ENCODE measurements around the gene ZNF189. TPM values are rescaled to one million over a fixed set of nuclear protein-coding genes. Genes with fewer than 3 reads are reported as not detected.

The ZNF189 gene
- total and polyA plus RNA-seq, 2 of the 4 experiments (the other 2 are of a cell fraction): 5.9 to 19.9 TPM

- H3K9me3 ChIP-seq (ENCODE audit: control insufficient read depth, insufficient read depth, low read length): no peaks in the 10 kb centered on the region
These were observed 33.5 kb downstream of the ZNF189 start for GRCh38 chr9:101432171-101432570.

More at GRCh38 chr9:101432171-101432570, 33.5 kb downstream of the ZNF189 start:
- no TSS peak for BruUV-seq (replicated peaks)
- no peak overlapping the region for H2AFZ ChIP-seq (replicated peaks; ENCODE audit: low read length, poor library complexity)
- no peaks in the 10 kb centered on the region for H3K4me1 ChIP-seq (ENCODE audit: control insufficient read depth, insufficient read depth, low read length)
- no peak overlapping the region for H3K4ac ChIP-seq (ENCODE audit: low read depth, low read length)
- H3K14ac ChIP-seq (replicated peaks; ENCODE audit: low read depth, low read length): no peak overlapping the region
- no peak overlapping the region for H2BK20ac ChIP-seq (ENCODE audit: low read depth, low read length)
- no peak overlapping the region for H2BK5ac ChIP-seq (ENCODE audit: low read depth, low read length, poor library complexity, severe bottlenecking)
- no peak overlapping the region for H3K56ac ChIP-seq (ENCODE audit: extremely low read depth, insufficient read depth, low read length)
- H3K36me3 ChIP-seq (ENCODE audit: control insufficient read depth, insufficient read depth, low read length): no peaks in the 10 kb centered on the region
- H4K8ac ChIP-seq (ENCODE audit: low read depth in 2 of 2, low read length in 2 of 2): no peak overlapping the region
- CTCF ChIA-PET: interaction anchor here (1.5 kb wide), 1 partner anchor 17 kb away, joined by 4 read pairs; no protein-coding TSS in a partner anchor
- H2AK9ac ChIP-seq (replicated peaks; ENCODE audit: low read depth, low read length, poor library complexity): no peak overlapping the region
- no peaks in the 10 kb centered on the region for H4K20me1 ChIP-seq (ENCODE audit: insufficient read depth, low read length)
- H2BK15ac ChIP-seq (ENCODE audit: low read depth, low read length): no peak overlapping the region
- peaks cover under 1% of the 10 kb centered on the region; the same call in 1 of the 2 replicates for H3K27me3 ChIP-seq (ENCODE audit: control insufficient read depth, insufficient read depth, low read length)
- H3K9ac ChIP-seq (ENCODE audit: low read depth, low read length): no peak overlapping the region
- no peak overlapping the region for H3K4me3 ChIP-seq (ENCODE audit: insufficient read depth, low read depth, low read length)
- H3K23ac ChIP-seq (ENCODE audit: low read depth, low read length): no peak overlapping the region
- POLR2A ChIA-PET (ENCODE audit: unreplicated experiment): no interaction called here
- no peak for DNase-seq
- H3K18ac ChIP-seq (ENCODE audit: low read depth, low read length): no peak overlapping the region
- H4K5ac ChIP-seq (ENCODE audit: low read depth, low read length): no peak overlapping the region
- intact Hi-C loops (cut with micrococcal nuclease): no loop called here
- no peak overlapping the region for H2AK5ac ChIP-seq (ENCODE audit: low read depth, low read length)
- no peak for ATAC-seq (ENCODE audit: low read depth)
- in situ Hi-C loops (cut with MboI; ENCODE audit: low sequenced_read_pairs): no loop called here
- no peak overlapping the region for H3K4me2 ChIP-seq (ENCODE audit: low read depth, low read length)
- no peak overlapping the region for H3K27ac ChIP-seq (ENCODE audit: insufficient read depth, low read length)
- H3K79me1 ChIP-seq (ENCODE audit: low read depth in 1 of 2, low read length in 2 of 2): no peaks in the 10 kb centered on the region
- dilution Hi-C loops (cut with HindIII; ENCODE audit: low sequenced_read_pairs, unreplicated experiment): no loop called here
- no peak overlapping the region for H4K91ac ChIP-seq (ENCODE audit: insufficient read depth, low read depth, low read length)
- TF ChIP-seq MAFK (IDR thresholded peaks at IDR 0.05; ENCODE audit: low read depth, low read length) (no peak), NFE2L2 (IDR thresholded peaks at IDR 0.05; ENCODE audit: low read depth, low read length) (no peak), FOS (IDR thresholded peaks at IDR 0.05; ENCODE audit: low read depth, low read length) (no peak), CHD1 (IDR thresholded peaks at IDR 0.05; ENCODE audit: low read depth, low read length) (no peak), MXI1 (IDR thresholded peaks at IDR 0.05; ENCODE audit: borderline replicate concordance, low read depth, low read length) (no peak), CEBPB (IDR thresholded peaks at IDR 0.05; ENCODE audit: low read depth, low read length) (no peak), RAD21 (IDR thresholded peaks at IDR 0.05; ENCODE audit: low read length) (no peak), BHLHE40 (IDR thresholded peaks at IDR 0.05; ENCODE audit: low read depth, low read length) (no peak), RCOR1 (IDR thresholded peaks at IDR 0.05; ENCODE audit: insufficient replicate concordance, low read length) (no peak), MAZ (IDR thresholded peaks at IDR 0.05; ENCODE audit: borderline replicate concordance, low read depth, low read length) (no peak), RFX5 (IDR thresholded peaks at IDR 0.05; ENCODE audit: low read depth, low read length) (no peak), SMC3 (IDR thresholded peaks at IDR 0.05; ENCODE audit: low read depth, low read length) (no peak), POLR2A (IDR thresholded peaks at IDR 0.05; ENCODE audit: low read depth, low read length) (no peak), CTCF (conservative IDR thresholded peaks at IDR 0.05; ENCODE audit: low read depth, low read length) (no peak)
- TF ChIP-seq, protein P1, sequence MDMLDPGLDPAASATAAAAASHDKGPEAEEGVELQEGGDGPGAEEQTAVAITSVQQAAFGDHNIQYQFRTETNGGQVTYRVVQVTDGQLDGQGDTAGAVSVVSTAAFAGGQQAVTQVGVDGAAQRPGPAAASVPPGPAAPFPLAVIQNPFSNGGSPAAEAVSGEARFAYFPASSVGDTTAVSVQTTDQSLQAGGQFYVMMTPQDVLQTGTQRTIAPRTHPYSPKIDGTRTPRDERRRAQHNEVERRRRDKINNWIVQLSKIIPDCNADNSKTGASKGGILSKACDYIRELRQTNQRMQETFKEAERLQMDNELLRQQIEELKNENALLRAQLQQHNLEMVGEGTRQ (IDR thresholded peaks at IDR 0.05; ENCODE audit: low read depth, low read length): no peak
- TF ChIP-seq, protein P2, sequence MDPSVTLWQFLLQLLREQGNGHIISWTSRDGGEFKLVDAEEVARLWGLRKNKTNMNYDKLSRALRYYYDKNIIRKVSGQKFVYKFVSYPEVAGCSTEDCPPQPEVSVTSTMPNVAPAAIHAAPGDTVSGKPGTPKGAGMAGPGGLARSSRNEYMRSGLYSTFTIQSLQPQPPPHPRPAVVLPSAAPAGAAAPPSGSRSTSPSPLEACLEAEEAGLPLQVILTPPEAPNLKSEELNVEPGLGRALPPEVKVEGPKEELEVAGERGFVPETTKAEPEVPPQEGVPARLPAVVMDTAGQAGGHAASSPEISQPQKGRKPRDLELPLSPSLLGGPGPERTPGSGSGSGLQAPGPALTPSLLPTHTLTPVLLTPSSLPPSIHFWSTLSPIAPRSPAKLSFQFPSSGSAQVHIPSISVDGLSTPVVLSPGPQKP (IDR thresholded peaks at IDR 0.05; ENCODE audit: borderline replicate concordance, low read depth, low read length): no peak
- no peak overlapping the region for H2BK120ac ChIP-seq (ENCODE audit: low read depth, low read length)
- no peaks in the 10 kb centered on the region for H3K9me1 ChIP-seq (ENCODE audit: insufficient read depth, low read length)

Data from IMR-90 (cell line).